GM19025 (cell line): Measurements from ENCODE around the gene CARMIL1.
"Not testable (repeated sequence)": the region's sequence is repeated elsewhere in the genome, so short reads cannot be mapped to it uniquely, and the experiment has no call there.

Experiments used
- ATAC-seq: cut with Tn5 transposase; IDR thresholded peaks from one replicate; pipeline ENCODE4 v1.9.1; 2021; ENCODE audit warnings: mild to moderate bottlenecking, low read depth, moderate library complexity; ENCODE audit not compliant: unreplicated experiment

The CARMIL1 gene

GRCh38 chr6:25360621-25361020, 81.4 kb downstream of the CARMIL1 start:
- no peak for ATAC-seq

GRCh38 chr6:25363427-25363826, 84.3 kb downstream of the CARMIL1 start:
- ATAC-seq: no peak

GRCh38 chr6:25365154-25365553, 86.0 kb downstream of the CARMIL1 start:
- ATAC-seq: no peak

GRCh38 chr6:25366903-25367545, 87.8 kb downstream of the CARMIL1 start:
- no peak for ATAC-seq

GRCh38 chr6:25369036-25369432, 89.9 kb downstream of the CARMIL1 start:
- ATAC-seq: no peak

GRCh38 chr6:25369433-25370177, 90.4 kb downstream of the CARMIL1 start:
- no peak for ATAC-seq

- ATAC-seq: no peak
Observed at GRCh38 chr6:25370178-25371036, 91.2 kb downstream of the CARMIL1 start.

GRCh38 chr6:25371037-25371347, 91.8 kb downstream of the CARMIL1 start:
- no peak for ATAC-seq

GRCh38 chr6:25375125-25375524, 96.0 kb downstream of the CARMIL1 start:
- no peak for ATAC-seq

GRCh38 chr6:25377664-25378063, 98.5 kb downstream of the CARMIL1 start:
- ATAC-seq: no peak

- no peak for ATAC-seq
Observed at GRCh38 chr6:25381077-25381476, 101.9 kb downstream of the CARMIL1 start.

GRCh38 chr6:25382476-25382875, 103.3 kb downstream of the CARMIL1 start:
- ATAC-seq: not testable (repeated sequence)

GRCh38 chr6:25384234-25384633, 105.1 kb downstream of the CARMIL1 start:
- no peak for ATAC-seq

- no peak for ATAC-seq
Observed at GRCh38 chr6:25384967-25385366, 105.8 kb downstream of the CARMIL1 start.

GRCh38 chr6:25387483-25387882, 108.3 kb downstream of the CARMIL1 start:
- ATAC-seq: no peak

- ATAC-seq: no peak
Observed at GRCh38 chr6:25387911-25388310, 108.7 kb downstream of the CARMIL1 start.

GRCh38 chr6:25388776-25389175, 109.6 kb downstream of the CARMIL1 start:
- ATAC-seq: no peak

- ATAC-seq: no peak
Observed at GRCh38 chr6:25389471-25389870, 110.3 kb downstream of the CARMIL1 start.

GRCh38 chr6:25392372-25392771, 113.2 kb downstream of the CARMIL1 start:
- ATAC-seq: no peak

GRCh38 chr6:25395731-25396130, 116.6 kb downstream of the CARMIL1 start:
- ATAC-seq: no peak

- ATAC-seq: no peak
Observed at GRCh38 chr6:25397406-25397805, 118.2 kb downstream of the CARMIL1 start.
